ENCODE results near the gene WDR75. TPM values are rescaled to one million over a fixed set of nuclear protein-coding genes. Genes with fewer than 3 reads are reported as not detected.

The WDR75 gene
- total RNA-seq, 4 donors from 2014 or later = 37.7 to 48.8 (median 42.2) TPM

DNA sequence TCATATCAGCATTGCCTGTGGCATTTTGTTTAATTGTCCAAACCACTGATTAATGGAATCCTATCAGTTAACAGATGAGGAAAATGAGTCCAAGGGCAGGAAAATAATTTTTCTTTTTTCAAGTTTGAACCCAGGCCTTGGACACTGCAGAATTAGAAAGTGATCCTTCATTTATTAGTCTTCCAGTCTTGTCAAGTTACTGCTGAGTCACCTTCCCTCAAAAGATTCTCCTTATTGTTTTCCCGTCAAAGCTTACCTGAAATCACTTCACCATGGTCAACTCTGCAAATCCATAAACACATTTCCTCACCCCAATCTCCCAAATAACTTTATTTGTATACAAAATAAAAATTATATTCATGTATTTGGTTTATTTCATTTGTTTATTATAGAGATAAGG, 57.9 kb downstream of the WDR75 start:
- TF ChIP-seq, protein P1, sequence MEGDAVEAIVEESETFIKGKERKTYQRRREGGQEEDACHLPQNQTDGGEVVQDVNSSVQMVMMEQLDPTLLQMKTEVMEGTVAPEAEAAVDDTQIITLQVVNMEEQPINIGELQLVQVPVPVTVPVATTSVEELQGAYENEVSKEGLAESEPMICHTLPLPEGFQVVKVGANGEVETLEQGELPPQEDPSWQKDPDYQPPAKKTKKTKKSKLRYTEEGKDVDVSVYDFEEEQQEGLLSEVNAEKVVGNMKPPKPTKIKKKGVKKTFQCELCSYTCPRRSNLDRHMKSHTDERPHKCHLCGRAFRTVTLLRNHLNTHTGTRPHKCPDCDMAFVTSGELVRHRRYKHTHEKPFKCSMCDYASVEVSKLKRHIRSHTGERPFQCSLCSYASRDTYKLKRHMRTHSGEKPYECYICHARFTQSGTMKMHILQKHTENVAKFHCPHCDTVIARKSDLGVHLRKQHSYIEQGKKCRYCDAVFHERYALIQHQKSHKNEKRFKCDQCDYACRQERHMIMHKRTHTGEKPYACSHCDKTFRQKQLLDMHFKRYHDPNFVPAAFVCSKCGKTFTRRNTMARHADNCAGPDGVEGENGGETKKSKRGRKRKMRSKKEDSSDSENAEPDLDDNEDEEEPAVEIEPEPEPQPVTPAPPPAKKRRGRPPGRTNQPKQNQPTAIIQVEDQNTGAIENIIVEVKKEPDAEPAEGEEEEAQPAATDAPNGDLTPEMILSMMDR (IDR thresholded peaks at IDR 0.05; ENCODE audit: low read depth) = no peak

DNA sequence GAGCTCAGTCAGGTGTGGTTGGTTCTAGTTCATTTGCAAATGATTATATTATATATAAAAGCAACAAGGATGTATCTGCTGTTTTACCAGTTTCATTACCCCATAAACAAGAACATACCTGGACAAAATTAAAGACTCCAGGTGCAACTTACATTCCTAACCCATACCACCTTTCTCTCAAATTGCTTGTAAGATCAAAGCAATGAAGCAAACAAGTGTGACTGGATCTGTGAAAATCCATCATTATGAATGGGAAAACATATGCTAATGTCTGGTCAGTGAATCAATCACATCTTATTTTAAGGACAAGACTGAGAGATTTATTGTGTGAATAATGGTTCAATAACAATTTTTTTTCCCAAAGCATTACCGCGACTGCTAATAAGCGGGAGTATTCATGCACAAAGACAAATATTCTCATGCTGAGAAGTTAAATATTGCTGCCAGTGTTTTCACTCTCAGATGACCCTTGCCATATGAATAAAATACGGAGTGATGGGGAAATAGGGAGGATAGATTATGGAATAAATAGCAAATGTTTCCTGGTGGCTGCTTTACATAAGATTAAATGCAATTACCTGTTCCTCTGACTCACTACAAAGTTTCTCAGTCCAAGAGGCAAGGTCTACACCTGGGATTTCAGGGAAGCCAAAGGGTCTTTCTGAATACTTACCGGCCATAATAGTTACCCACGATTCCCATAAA, 59.3 kb downstream of the WDR75 start:
- TF ChIP-seq, protein P1 (IDR thresholded peaks at IDR 0.05; ENCODE audit: low read depth) = no peak

DNA sequence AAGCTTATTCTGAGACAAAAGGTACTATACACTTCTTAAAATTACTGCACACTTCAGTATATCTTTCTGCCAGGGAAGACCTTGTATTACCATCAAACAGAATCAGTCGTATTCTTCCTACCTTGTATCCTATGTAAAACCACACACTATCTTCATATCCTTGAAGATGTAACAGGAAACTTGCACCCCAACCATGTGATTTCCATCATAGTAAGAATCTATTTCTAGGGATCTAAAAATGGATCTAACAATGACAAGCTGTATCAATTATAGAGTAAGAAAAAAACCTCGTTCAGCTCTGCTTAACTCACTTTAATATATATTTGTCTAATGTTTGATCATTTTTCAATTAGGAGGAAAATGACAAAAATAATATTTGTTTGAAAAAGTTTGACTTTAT, 60.2 kb downstream of the WDR75 start:
- TF ChIP-seq, protein P1 (IDR thresholded peaks at IDR 0.05; ENCODE audit: low read depth) = no peak

DNA sequence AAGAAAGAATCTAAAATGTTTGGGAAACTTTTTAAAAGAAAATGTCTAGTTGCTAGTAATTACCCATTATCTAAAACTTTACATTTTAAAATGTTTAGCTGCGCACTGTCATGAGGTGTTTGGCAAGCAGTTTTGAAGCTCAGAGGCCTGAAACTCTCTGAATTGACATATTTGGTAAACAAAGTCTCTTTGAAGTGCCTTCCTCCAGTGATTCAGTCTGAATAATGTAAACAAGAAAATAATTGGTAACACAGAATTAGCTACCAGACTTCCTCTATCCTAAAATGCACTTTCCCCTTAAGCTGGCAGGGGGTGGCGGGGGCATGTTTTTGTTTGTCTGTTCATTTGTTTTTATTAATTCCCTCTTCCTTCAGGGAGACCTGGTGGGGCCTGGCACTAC, 61.4 kb downstream of the WDR75 start:
- TF ChIP-seq, protein P1 (IDR thresholded peaks at IDR 0.05; ENCODE audit: low read depth) = no peak

DNA sequence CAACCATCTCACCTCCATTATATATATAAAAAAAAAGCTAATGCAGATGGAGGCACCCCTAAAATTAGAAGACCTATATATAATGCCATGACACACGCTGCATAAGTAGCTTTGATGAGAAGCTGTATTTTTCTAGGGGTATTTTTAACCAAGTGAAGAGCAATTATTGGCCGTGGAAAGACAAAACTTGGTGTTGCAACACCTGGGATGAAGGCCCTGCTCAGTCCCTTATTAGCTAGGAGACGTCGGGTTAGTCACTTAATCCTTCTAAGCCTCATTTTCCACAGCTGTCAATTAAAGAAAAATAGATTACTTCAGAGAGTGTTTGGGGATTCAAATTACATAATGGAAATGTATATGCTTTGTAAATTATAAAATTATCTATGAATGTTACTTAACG, 63.0 kb downstream of the WDR75 start:
- TF ChIP-seq, protein P1 (IDR thresholded peaks at IDR 0.05; ENCODE audit: low read depth) = no peak

DNA sequence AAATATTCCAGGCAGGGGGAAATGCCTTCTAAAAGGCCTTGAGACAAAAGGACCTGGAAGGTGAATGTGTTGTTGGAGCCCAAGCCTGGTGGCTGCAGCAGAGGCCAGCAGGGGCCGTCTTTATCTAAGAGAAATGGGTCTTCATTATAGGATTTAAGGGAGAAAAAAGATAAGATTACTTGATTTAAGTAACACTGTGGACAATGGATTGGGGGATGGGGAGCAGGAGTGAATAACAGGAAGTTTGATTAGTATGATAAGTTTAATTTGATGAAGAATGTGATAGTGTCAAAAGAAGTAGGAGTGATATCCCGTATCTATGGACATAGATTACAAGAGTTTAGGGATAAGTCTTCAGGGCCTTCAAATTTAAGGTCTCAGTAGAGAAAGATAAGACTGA, 64.2 kb downstream of the WDR75 start:
- TF ChIP-seq, protein P1 (IDR thresholded peaks at IDR 0.05; ENCODE audit: low read depth) = no peak

DNA sequence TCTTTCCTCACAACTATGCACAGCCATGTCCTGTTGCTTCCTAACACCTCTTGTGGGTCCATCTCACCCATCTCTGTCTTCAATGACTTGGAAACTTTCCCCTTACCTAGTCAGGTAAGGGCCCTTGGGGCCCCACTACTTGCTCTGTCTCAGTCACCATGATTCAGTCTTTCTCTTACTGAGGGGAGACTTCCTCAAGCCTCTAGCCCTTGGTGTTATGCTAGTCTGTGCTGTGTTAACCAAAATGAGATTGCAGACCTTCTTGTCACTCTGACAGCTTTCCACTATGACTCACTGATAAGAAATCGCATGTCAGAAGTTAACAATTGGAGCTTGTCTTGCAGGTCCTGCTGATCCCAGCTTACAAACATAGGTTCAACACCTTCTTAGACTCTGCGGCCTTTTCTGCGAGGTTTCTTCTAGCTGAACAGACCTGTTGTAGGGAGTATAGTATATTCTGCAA, 65.3 kb downstream of the WDR75 start:
- TF ChIP-seq, protein P1 (IDR thresholded peaks at IDR 0.05; ENCODE audit: low read depth) = no peak
